ENCODE results near the gene TRIML2. TPM values are rescaled to one million over a fixed set of nuclear protein-coding genes. Genes with fewer than 3 reads are reported as not detected.

The TRIML2 gene
- total RNA-seq, 4 donors from 2014 or later, result not detected

DNA sequence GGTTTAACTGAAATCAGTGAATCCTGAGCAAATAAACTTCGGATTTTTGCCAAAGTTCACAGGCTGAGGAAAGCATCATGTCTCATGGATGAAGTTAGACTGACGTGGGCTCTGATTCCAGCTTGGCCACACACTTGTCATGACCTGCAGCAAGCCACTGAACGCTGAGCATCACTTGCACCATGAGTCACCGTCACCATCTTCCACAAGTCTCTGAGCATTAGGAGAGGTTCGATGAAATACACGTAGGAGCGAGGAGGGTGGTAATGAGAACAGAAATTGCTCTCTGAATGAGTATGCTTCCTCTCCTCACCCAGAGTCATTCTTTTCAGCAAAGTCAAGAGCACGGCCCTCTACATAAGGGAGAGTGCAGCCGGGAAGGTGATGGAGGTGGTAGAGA is 3.8 kb upstream of the TRIML2 start:
- intact Hi-C loops (cut with DNase I; ENCODE audit: low total_unique reads), result no loop called here
- no peak for DNase-seq (ENCODE audit: low spot score in 2 of 2)
- H3K4me3 ChIP-seq (ENCODE audit: low read depth, poor library complexity, severe bottlenecking), result no peak overlapping the region
- WGBS, 2 donors, result 82 to 89% methylated on average over 9 of the region's 9 CpGs
- TF ChIP-seq POLR2A (IDR thresholded peaks at IDR 0.05), result no peak
- no peak for TF ChIP-seq CTCF (IDR thresholded peaks at IDR 0.05)

GRCh38 chr4:188111955-188112354 is 2.6 kb upstream of the TRIML2 start:
- intact Hi-C loops (cut with DNase I; ENCODE audit: low total_unique reads), result no loop called here
- H3K4me3 ChIP-seq (ENCODE audit: low read depth, poor library complexity, severe bottlenecking), result no peak overlapping the region
- DNase-seq (ENCODE audit: low spot score in 2 of 2), result no peak
- WGBS, 2 donors, result 53 to 73% methylated on average over 4 to 6 of the region's 6 CpGs
- TF ChIP-seq POLR2A (IDR thresholded peaks at IDR 0.05), result no peak

- DNase-seq (ENCODE audit: low spot score in 2 of 2), result no peak
- intact Hi-C loops (cut with DNase I; ENCODE audit: low total_unique reads), result no loop called here
- TF ChIP-seq CTCF (IDR thresholded peaks at IDR 0.05) (no peak), POLR2A (IDR thresholded peaks at IDR 0.05) (no peak)
- no peak overlapping the region for H3K4me3 ChIP-seq (ENCODE audit: low read depth, poor library complexity, severe bottlenecking)
- 57 to 64% methylated on average over 7 of the region's 7 CpGs for WGBS, 2 donors
Measured at GRCh38 chr4:188110741-188111471, 1.5 kb upstream of the TRIML2 start.

- H3K4me3 ChIP-seq (ENCODE audit: low read depth, poor library complexity, severe bottlenecking), result no peak overlapping the region
- no peak for DNase-seq (ENCODE audit: low spot score in 2 of 2)
- intact Hi-C loops (cut with DNase I; ENCODE audit: low total_unique reads), result no loop called here
- no peak for TF ChIP-seq CTCF (IDR thresholded peaks at IDR 0.05)
- TF ChIP-seq POLR2A (IDR thresholded peaks at IDR 0.05), result no peak
- WGBS, 2 donors, result 12 to 23% methylated on average over 3 of the region's 3 CpGs
Measured at GRCh38 chr4:188110036-188110435, 633 bp upstream of the TRIML2 start.

- intact Hi-C loops (cut with DNase I; ENCODE audit: low total_unique reads), result loop anchor here (5.0 kb wide), 1 partner anchor 971 kb away; no protein-coding TSS in a partner anchor
- no peak overlapping the region for H3K4me3 ChIP-seq (ENCODE audit: low read depth, poor library complexity, severe bottlenecking)
- TF ChIP-seq POLR2A (IDR thresholded peaks at IDR 0.05), result no peak
- no peak for TF ChIP-seq CTCF (IDR thresholded peaks at IDR 0.05)
- WGBS, 2 donors, result 49 to 50% methylated on average over 10 of the region's 10 CpGs
- no peak for DNase-seq (ENCODE audit: low spot score in 2 of 2)
Measured at GRCh38 chr4:188107931-188108843, 1.2 kb downstream of the TRIML2 start.

GRCh38 chr4:188106454-188106853 is 2.9 kb downstream of the TRIML2 start:
- intact Hi-C loops (cut with DNase I; ENCODE audit: low total_unique reads), result loop anchor here (5.0 kb wide), 1 partner anchor 969 kb away; no protein-coding TSS in a partner anchor

More at GRCh38 chr4:188106454-188106853, 2.9 kb downstream of the TRIML2 start:
- no peak for DNase-seq (ENCODE audit: low spot score in 2 of 2)
- 96 to 98% methylated on average over 35 to 40 of the region's 40 CpGs for WGBS, 2 donors
- H3K4me3 ChIP-seq (ENCODE audit: low read depth, poor library complexity, severe bottlenecking), result no peak overlapping the region
- TF ChIP-seq CTCF (IDR thresholded peaks at IDR 0.05) (no peak), POLR2A (IDR thresholded peaks at IDR 0.05) (no peak)
